ENCODE results near the gene CCDC159.

CCDC159 gene

GRCh38 chr19:11390933-11391680 is 44.8 kb downstream of the CCDC159 start:
- no peak for DNase-seq (ENCODE audit: low spot score)

- DNase-seq (ENCODE audit: low spot score) = no peak
Measured at GRCh38 chr19:11397089-11397610, 50.8 kb downstream of the CCDC159 start.

GRCh38 chr19:11399667-11400066 is 53.3 kb downstream of the CCDC159 start:
- DNase-seq (ENCODE audit: low spot score) = no peak

GRCh38 chr19:11400798-11401197 is 54.5 kb downstream of the CCDC159 start:
- no peak for DNase-seq (ENCODE audit: low spot score)

- no peak for DNase-seq (ENCODE audit: low spot score)
Measured at GRCh38 chr19:11401808-11402543, 55.7 kb downstream of the CCDC159 start.
